Endodermal cell (in vitro differentiated cells): ENCODE measurements around the gene PNO1. TPM values are rescaled to one million over a fixed set of nuclear protein-coding genes. Genes with fewer than 3 reads are reported as not detected.
A peak's percentile ranks its signal among the peaks of the same experiment; 100 is the strongest.

Experiments
- DNase-seq: peaks from one replicate; pipeline ENCODE4 v3.0.0-alpha.2; 2017
- H3K27ac ChIP-seq: 2 replicates; pipeline ENCODE4 v1.5.1; 2013; ENCODE audit warnings: mild to moderate bottlenecking, low read depth, low read length, moderate library complexity
- H3K27me3 ChIP-seq: 2 replicates; pipeline ENCODE4 v1.6.1; 2013; ENCODE audit warnings: mild to moderate bottlenecking, low read length, moderate library complexity; ENCODE audit not compliant: insufficient read depth, control insufficient read depth, poor library complexity, severe bottlenecking
- H3K36me3 ChIP-seq: 2 replicates; pipeline ENCODE4 v1.7.0; 2013; ENCODE audit warnings: mild to moderate bottlenecking, low read length, moderate library complexity; ENCODE audit not compliant: control insufficient read depth, insufficient read depth
- H3K4me1 ChIP-seq: one replicate; pipeline ENCODE4 v1.7.0; 2013; ENCODE audit warnings: low read length; ENCODE audit not compliant: control insufficient read depth, insufficient read depth
- H3K4me3 ChIP-seq: 2 replicates; pipeline ENCODE4 v1.5.1; 2013; ENCODE audit warnings: mild to moderate bottlenecking, low read length, moderate library complexity
- H3K9ac ChIP-seq: 2 replicates; pipeline ENCODE4 v1.6.1; 2013; ENCODE audit warnings: mild to moderate bottlenecking, low read length, moderate library complexity; ENCODE audit not compliant: poor library complexity, severe bottlenecking; ENCODE audit errors: extremely low read depth
- H3K9me3 ChIP-seq: 2 replicates; pipeline ENCODE4 v1.6.1; 2013; ENCODE audit warnings: mild to moderate bottlenecking, low read length, moderate library complexity; ENCODE audit not compliant: control insufficient read depth
- H3K27ac Mint-ChIP-seq: 2 replicates; pipeline ENCODE4 v1.8.0; 2020; ENCODE audit warnings: mixed read lengths
- H3K27me3 Mint-ChIP-seq: 2 replicates; pipeline ENCODE4 v1.8.0; 2021; ENCODE audit warnings: mild to moderate bottlenecking, mixed read lengths; ENCODE audit not compliant: insufficient read depth
- H3K36me3 Mint-ChIP-seq: 2 replicates; pipeline ENCODE4 v1.8.0; 2020; ENCODE audit warnings: low read depth, mixed read lengths
- H3K4me1 Mint-ChIP-seq: 2 replicates; pipeline ENCODE4 v1.8.0; 2020; ENCODE audit warnings: mixed read lengths
- H3K4me3 Mint-ChIP-seq: 2 replicates; pipeline ENCODE4 v1.8.0; 2020; ENCODE audit warnings: mild to moderate bottlenecking, moderate library complexity, mixed read lengths
- H3K9me3 Mint-ChIP-seq: 2 replicates; pipeline ENCODE4 v1.8.0; 2020; ENCODE audit warnings: mild to moderate bottlenecking, mixed read lengths
- WGBS, 2 experiments: methylation state at CpG; one replicate each; pipeline versions ENCODE4 v1.1.5 to v1.1.7; 2013; ENCODE audit warnings: missing lambda C conversion rate in 2 of 2, mixed read lengths in 1 of 2; ENCODE audit not compliant: insufficient coverage in 1 of 2, insufficient read length in 1 of 2; 5-methylcytosine and 5-hydroxymethylcytosine counted together
- total RNA-seq, 2 donors: library from RNA; stranded (reverse); fragmentation: NEBNext Ultra II Directional in 1 of 2; extraction: Animal tissue kit (Norgen Biotek cat#: 25700) in 1 of 2; gene quantifications; 2 replicates in 1 of 2; 3 replicates in 1 of 2; pipeline ENCODE4 v1.2.1, GENCODE V29; 2021
- TF ChIP-seq, protein P1 (sequence below): fragments of 200-600 bp; sonication (generic); conservative IDR thresholded peaks from 2 replicates; pipeline ENCODE4 v1.5.0; 2021; ENCODE audit warnings: antibody characterized with exemption, mild to moderate bottlenecking

The PNO1 gene
- total RNA-seq, 2 donors from 2014 or later: 16.6 to 21.3 TPM

DNA sequence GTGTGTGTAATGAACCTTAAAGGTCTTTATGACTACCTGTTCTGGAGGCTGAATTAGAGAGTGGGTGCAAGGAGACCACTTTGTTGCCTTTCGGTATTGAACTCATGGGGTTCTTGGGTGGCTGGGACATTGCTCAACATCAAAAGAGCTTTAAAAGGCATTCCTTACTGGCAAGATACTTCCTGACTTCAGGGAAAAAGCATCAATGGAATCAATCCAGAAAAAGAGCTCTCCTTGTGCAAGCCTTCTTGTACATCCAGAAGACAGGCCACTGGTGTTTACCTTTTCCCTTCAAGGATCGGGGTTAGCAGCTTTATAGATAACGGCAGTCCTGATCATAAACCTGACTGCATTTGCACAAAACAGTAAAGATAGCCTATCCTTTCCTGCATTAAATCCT lies 9.5 kb downstream of the PNO1 start:
- peaks cover 81% of the 10 kb centered on the region for H3K36me3 ChIP-seq
- peaks cover 45% of the 10 kb centered on the region for H3K36me3 Mint-ChIP-seq
- WGBS, 2 experiments: 94 to 97% methylated on average over 3 of the region's 3 CpGs

DNA sequence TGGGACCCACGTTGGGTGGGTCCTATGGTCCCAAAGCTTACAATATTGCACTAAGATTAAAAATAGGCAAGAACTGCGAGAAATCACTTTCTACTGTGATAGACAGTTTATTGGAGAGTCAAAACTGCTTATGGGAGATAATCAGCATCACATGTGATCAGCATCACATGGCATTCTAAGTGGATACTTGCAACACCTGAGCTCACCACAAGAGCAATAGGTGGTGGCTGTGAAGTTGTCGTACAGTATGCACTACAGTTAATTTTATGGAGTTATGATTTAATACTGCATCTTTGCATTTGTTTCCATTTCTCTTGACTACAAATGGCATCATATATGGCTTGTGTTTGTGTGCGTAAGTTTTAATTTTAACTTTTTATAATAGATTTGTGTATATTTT lies 11.6 kb downstream of the PNO1 start:
- peaks cover 33% of the 10 kb centered on the region for H3K36me3 Mint-ChIP-seq
- peaks cover 84% of the 10 kb centered on the region for H3K36me3 ChIP-seq
- H3K9me3 ChIP-seq: no peaks in the 10 kb centered on the region
- H3K4me1 Mint-ChIP-seq: no peaks in the 10 kb centered on the region
- H3K4me3 Mint-ChIP-seq: no peak overlapping the region
- H3K9ac ChIP-seq: no peak overlapping the region
- WGBS, 2 experiments: 94 to 100% methylated on average over 1 to 3 of the region's 4 CpGs
- no peaks in the 10 kb centered on the region for H3K27me3 Mint-ChIP-seq
- H3K9me3 Mint-ChIP-seq: no peaks in the 10 kb centered on the region
- DNase-seq: no peak
- no peaks in the 10 kb centered on the region for H3K27me3 ChIP-seq
- H3K4me3 ChIP-seq: no peak overlapping the region
- TF ChIP-seq, protein P1, sequence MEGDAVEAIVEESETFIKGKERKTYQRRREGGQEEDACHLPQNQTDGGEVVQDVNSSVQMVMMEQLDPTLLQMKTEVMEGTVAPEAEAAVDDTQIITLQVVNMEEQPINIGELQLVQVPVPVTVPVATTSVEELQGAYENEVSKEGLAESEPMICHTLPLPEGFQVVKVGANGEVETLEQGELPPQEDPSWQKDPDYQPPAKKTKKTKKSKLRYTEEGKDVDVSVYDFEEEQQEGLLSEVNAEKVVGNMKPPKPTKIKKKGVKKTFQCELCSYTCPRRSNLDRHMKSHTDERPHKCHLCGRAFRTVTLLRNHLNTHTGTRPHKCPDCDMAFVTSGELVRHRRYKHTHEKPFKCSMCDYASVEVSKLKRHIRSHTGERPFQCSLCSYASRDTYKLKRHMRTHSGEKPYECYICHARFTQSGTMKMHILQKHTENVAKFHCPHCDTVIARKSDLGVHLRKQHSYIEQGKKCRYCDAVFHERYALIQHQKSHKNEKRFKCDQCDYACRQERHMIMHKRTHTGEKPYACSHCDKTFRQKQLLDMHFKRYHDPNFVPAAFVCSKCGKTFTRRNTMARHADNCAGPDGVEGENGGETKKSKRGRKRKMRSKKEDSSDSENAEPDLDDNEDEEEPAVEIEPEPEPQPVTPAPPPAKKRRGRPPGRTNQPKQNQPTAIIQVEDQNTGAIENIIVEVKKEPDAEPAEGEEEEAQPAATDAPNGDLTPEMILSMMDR: peak; percentile 52
- no peak overlapping the region for H3K27ac Mint-ChIP-seq
- H3K4me1 ChIP-seq: no peaks in the 10 kb centered on the region
- no peak overlapping the region for H3K27ac ChIP-seq

More for the DNA sequence above, 9.5 kb downstream of the PNO1 start:
- Mint-ChIP-seq H3K27ac (no peak overlapping the region), H3K4me3 (no peak overlapping the region), H3K27me3 (no peaks in the 10 kb centered on the region), H3K4me1 (no peaks in the 10 kb centered on the region), H3K9me3 (no peaks in the 10 kb centered on the region)
- DNase-seq: no peak
- Histone ChIP-seq H3K9me3 (no peaks in the 10 kb centered on the region), H3K27me3 (no peaks in the 10 kb centered on the region), H3K4me3 (no peak overlapping the region), H3K27ac (no peak overlapping the region), H3K4me1 (no peaks in the 10 kb centered on the region), H3K9ac (no peak overlapping the region)
- TF ChIP-seq, protein P1: no peak

DNA sequence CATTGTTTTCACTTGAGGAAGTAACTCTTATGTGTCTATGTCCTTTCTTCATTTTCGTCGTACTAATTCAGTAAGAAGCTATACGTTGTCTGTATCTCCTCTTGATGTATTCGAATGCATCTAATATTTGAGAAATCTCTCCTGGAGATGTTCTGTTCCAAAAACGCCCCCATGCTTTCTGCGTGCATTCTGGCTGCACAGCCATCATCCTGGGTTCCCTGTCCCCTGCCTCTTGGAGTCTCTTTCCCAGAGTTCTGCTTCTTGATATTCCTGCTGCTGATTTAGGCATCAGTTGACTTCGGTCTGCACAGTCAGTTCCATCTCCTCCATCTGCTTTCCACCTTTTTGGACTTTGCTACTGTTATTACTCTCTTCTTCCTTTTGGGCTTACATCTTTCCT lies 13.5 kb downstream of the PNO1 start:
- TF ChIP-seq, protein P1: no peak
- Histone ChIP-seq H3K27ac (no peak overlapping the region), H3K4me1 (no peaks in the 10 kb centered on the region), H3K9me3 (no peaks in the 10 kb centered on the region), H3K4me3 (no peak overlapping the region), H3K9ac (no peak overlapping the region), H3K27me3 (no peaks in the 10 kb centered on the region), H3K36me3 (peaks cover 88% of the 10 kb centered on the region)
- no peak overlapping the region for H3K27ac Mint-ChIP-seq
- H3K9me3 Mint-ChIP-seq: no peaks in the 10 kb centered on the region
- peaks cover 30% of the 10 kb centered on the region for H3K36me3 Mint-ChIP-seq
- H3K4me3 Mint-ChIP-seq: no peak overlapping the region
- no peaks in the 10 kb centered on the region for H3K27me3 Mint-ChIP-seq
- H3K4me1 Mint-ChIP-seq: no peaks in the 10 kb centered on the region
- WGBS, 2 experiments: 93 to 94% methylated on average over 7 of the region's 7 CpGs
- DNase-seq: no peak
